Inflammatory macrophage treated with lipopolysaccharide for 1 hour (primary cell): ENCODE measurements around the gene MSH6.
A peak's percentile ranks its signal among the peaks of the same experiment; 100 is the strongest.

Experiments used
- DNase-seq, 2 donors: peaks; one replicate each; pipeline ENCODE4 v3.0.0-alpha.2; 2020 to 2022

Gene MSH6

GRCh38 chr2:47783486-47784351, 774 bp downstream of the MSH6 start:
- DNase-seq: peak; percentile 27 to 44

- no peak for DNase-seq
Measured at GRCh38 chr2:47784352-47784851, 1.5 kb downstream of the MSH6 start.

GRCh38 chr2:47785986-47786385, 3.0 kb downstream of the MSH6 start:
- DNase-seq: peak; percentile 74 to 84

GRCh38 chr2:47796090-47796697, 13.2 kb downstream of the MSH6 start:
- no peak for DNase-seq

GRCh38 chr2:47798631-47799030, 15.7 kb downstream of the MSH6 start:
- DNase-seq: peak; percentile 39 to 68

GRCh38 chr2:47799031-47799609, 16.2 kb downstream of the MSH6 start:
- peak in 1 of 2 donors; percentile 21 for DNase-seq

GRCh38 chr2:47801118-47801517, 18.2 kb downstream of the MSH6 start:
- no peak for DNase-seq

- no peak for DNase-seq
Measured at GRCh38 chr2:47803363-47803762, 20.4 kb downstream of the MSH6 start.

- DNase-seq: no peak
Measured at GRCh38 chr2:47803770-47804169, 20.8 kb downstream of the MSH6 start.

GRCh38 chr2:47805850-47806249, 22.9 kb downstream of the MSH6 start:
- no peak for DNase-seq

- DNase-seq: no peak
Measured at GRCh38 chr2:47808614-47809013, 25.7 kb downstream of the MSH6 start.

GRCh38 chr2:47809903-47810302, 27.0 kb downstream of the MSH6 start:
- no peak for DNase-seq

- no peak for DNase-seq
Measured at GRCh38 chr2:47810850-47811249, 27.9 kb downstream of the MSH6 start.

- DNase-seq: no peak
Measured at GRCh38 chr2:47811668-47812067, 28.7 kb downstream of the MSH6 start.

GRCh38 chr2:47815764-47816163, 32.8 kb downstream of the MSH6 start:
- no peak for DNase-seq

- DNase-seq: no peak
Measured at GRCh38 chr2:47818777-47819176, 35.8 kb downstream of the MSH6 start.

- DNase-seq: no peak
Measured at GRCh38 chr2:47819834-47820233, 36.9 kb downstream of the MSH6 start.

- no peak for DNase-seq
Measured at GRCh38 chr2:47822518-47822917, 39.6 kb downstream of the MSH6 start.

- no peak for DNase-seq
Measured at GRCh38 chr2:47833516-47833968, 50.6 kb downstream of the MSH6 start.

GRCh38 chr2:47838249-47838648, 55.3 kb downstream of the MSH6 start:
- DNase-seq: no peak

GRCh38 chr2:47838686-47839085, 55.7 kb downstream of the MSH6 start:
- DNase-seq: no peak

- DNase-seq: no peak
Measured at GRCh38 chr2:47842846-47843245, 59.9 kb downstream of the MSH6 start.

GRCh38 chr2:47843407-47843806, 60.5 kb downstream of the MSH6 start:
- peak; percentile 13 to 38 for DNase-seq

- no peak for DNase-seq
Measured at GRCh38 chr2:47844162-47844561, 61.2 kb downstream of the MSH6 start.
